IPS DF 4.7 (cell line): ENCODE results near the gene CDC42SE2.
"Not testable (repeated sequence)": the region's sequence is repeated elsewhere in the genome, so short reads cannot be mapped to it uniquely, and the experiment has no call there.

ENCODE experiments used
- DNase-seq: peaks from one replicate; pipeline ENCODE4 v3.0.0-alpha.2; 2013; ENCODE audit warnings: low spot score; ENCODE audit errors: extremely low read depth

Gene CDC42SE2

GRCh38 chr5:131250751-131251475 is 12.9 kb upstream of the CDC42SE2 start:
- DNase-seq, result no peak

- no peak for DNase-seq
These were observed 11.1 kb upstream of the CDC42SE2 start for GRCh38 chr5:131252824-131253171.

- not testable (repeated sequence) for DNase-seq
These were observed 9.8 kb upstream of the CDC42SE2 start for GRCh38 chr5:131254025-131254424.

- no peak for DNase-seq
These were observed 9.1 kb upstream of the CDC42SE2 start for GRCh38 chr5:131254741-131255140.

GRCh38 chr5:131256507-131256823 is 7.4 kb upstream of the CDC42SE2 start:
- no peak for DNase-seq

- no peak for DNase-seq
These were observed 5.1 kb upstream of the CDC42SE2 start for GRCh38 chr5:131258733-131259132.

- no peak for DNase-seq
These were observed 4.5 kb upstream of the CDC42SE2 start for GRCh38 chr5:131259326-131259725.

- DNase-seq, result no peak
These were observed 3.0 kb upstream of the CDC42SE2 start for GRCh38 chr5:131260895-131261294.

- DNase-seq, result no peak
These were observed 2.4 kb upstream of the CDC42SE2 start for GRCh38 chr5:131261483-131261882.

GRCh38 chr5:131262953-131263541 is 806 bp upstream of the CDC42SE2 start:
- DNase-seq, result no peak

GRCh38 chr5:131264451-131265099 is 722 bp downstream of the CDC42SE2 start:
- no peak for DNase-seq

GRCh38 chr5:131265311-131265803 is 1.5 kb downstream of the CDC42SE2 start:
- DNase-seq, result no peak

GRCh38 chr5:131266370-131267060 is 2.7 kb downstream of the CDC42SE2 start:
- no peak for DNase-seq

GRCh38 chr5:131268758-131269370 is 5.0 kb downstream of the CDC42SE2 start:
- DNase-seq, result no peak

GRCh38 chr5:131270809-131271208 is 7.0 kb downstream of the CDC42SE2 start:
- no peak for DNase-seq

GRCh38 chr5:131271888-131272287 is 8.0 kb downstream of the CDC42SE2 start:
- not testable (repeated sequence) for DNase-seq

GRCh38 chr5:131272307-131272706 is 8.5 kb downstream of the CDC42SE2 start:
- DNase-seq, result no peak

- DNase-seq, result no peak
These were observed 8.9 kb downstream of the CDC42SE2 start for GRCh38 chr5:131272724-131273123.

GRCh38 chr5:131274326-131275063 is 10.6 kb downstream of the CDC42SE2 start:
- DNase-seq, result no peak

GRCh38 chr5:131276072-131276471 is 12.2 kb downstream of the CDC42SE2 start:
- DNase-seq, result no peak

- DNase-seq, result no peak
These were observed 13.6 kb downstream of the CDC42SE2 start for GRCh38 chr5:131277447-131277846.
